PC-3 (cell line): Measurements from ENCODE around the gene KCNG2. TPM values are rescaled to one million over a fixed set of nuclear protein-coding genes. Genes with fewer than 3 reads are reported as not detected.

Experiments
- ATAC-seq: fragments of 200-7000 bp; cut with Tn5 transposase; 2 replicates; pipeline ENCODE4 v1.9.1; 2020; ENCODE audit warnings: mild to moderate bottlenecking, moderate library complexity
- BruUV-seq: library from RNA; stranded (reverse); fragments of 400-500 nt; replicated peaks from 2 replicates; lab custom pipeline; 2021; lab: Mats Ljungman, UMichigan
- CTCF ChIA-PET: fragments of 300-600 bp; sonication (Branson Sonifier 250); formaldehyde crosslinking; loops from one replicate; lab custom pipeline; 2022; ENCODE audit warnings: antibody characterized with exemption; lab: Charles Lee
- POLR2A ChIA-PET: fragments of 300-600 bp; sonication (Branson Sonifier 250); formaldehyde crosslinking; loops from one replicate; lab custom pipeline; 2022; ENCODE audit warnings: antibody characterized with exemption; ENCODE audit not compliant: unreplicated experiment; lab: Charles Lee
- DNase-seq: peaks from one replicate; pipeline ENCODE4 v3.0.0-alpha.2; 2015
- H2AFZ ChIP-seq: fragments of 300-600 bp; sonication (generic); 2 replicates; pipeline ENCODE4 v1.6.0; 2016; ENCODE audit warnings: antibody characterized with exemption, low read length
- H3F3A ChIP-seq: fragments of 300-600 bp; sonication (generic); one replicate; pipeline ENCODE4 v1.6.0; 2017; ENCODE audit warnings: antibody characterized with exemption, low read length, control low read depth, mild to moderate bottlenecking; ENCODE audit not compliant: unreplicated experiment
- H3K27ac ChIP-seq: fragments of 300-600 bp; sonication (generic); 2 replicates; pipeline ENCODE4 v1.5.1; 2016; ENCODE audit warnings: mild to moderate bottlenecking, low read length
- H3K27me3 ChIP-seq: fragments of 300-600 bp; sonication (generic); 2 replicates; pipeline ENCODE4 v1.6.1; 2016; ENCODE audit warnings: low read length, mixed read lengths
- H3K36me3 ChIP-seq: fragments of 300-600 bp; sonication (generic); 2 replicates; pipeline ENCODE4 v1.6.1; 2016; ENCODE audit warnings: low read depth, mixed run types, low read length, mixed read lengths
- H3K4me1 ChIP-seq: fragments of 300-600 bp; sonication (generic); 2 replicates; pipeline ENCODE4 v1.5.1; 2016; ENCODE audit warnings: low read length; ENCODE audit not compliant: insufficient read depth
- H3K4me2 ChIP-seq: fragments of 300-600 bp; sonication (generic); 2 replicates; pipeline ENCODE4 v1.6.0; 2016; ENCODE audit warnings: low read length
- H3K4me3 ChIP-seq: fragments of 300-600 bp; sonication (generic); 2 replicates; pipeline ENCODE4 v1.5.1; 2016; ENCODE audit warnings: mild to moderate bottlenecking, low read length, mixed read lengths
- H3K79me2 ChIP-seq: fragments of 300-600 bp; sonication (generic); 2 replicates; pipeline ENCODE4 v1.6.1; 2017; ENCODE audit warnings: low read length, mixed read lengths
- H3K9ac ChIP-seq: fragments of 300-600 bp; sonication (generic); 2 replicates; pipeline ENCODE4 v1.6.0; 2016; ENCODE audit warnings: mild to moderate bottlenecking, low read length
- H3K9me2 ChIP-seq: fragments of 300-600 bp; sonication (generic); replicated peaks from 2 replicates; pipeline ENCODE4 v1.6.1; 2016; ENCODE audit warnings: mixed run types, low read length, mixed read lengths
- H3K9me3 ChIP-seq: fragments of 300-600 bp; sonication (generic); 2 replicates; pipeline ENCODE4 v1.6.1; 2016; ENCODE audit warnings: low read length, mixed read lengths
- H4K20me1 ChIP-seq: fragments of 300-600 bp; sonication (generic); 2 replicates; pipeline ENCODE4 v1.6.1; 2016; ENCODE audit warnings: low read length, mixed read lengths
- CTCF ChIP-seq: fragments of 300-600 bp; sonication (generic); conservative IDR thresholded peaks from 2 replicates; pipeline ENCODE4 v1.5.1; 2017; ENCODE audit warnings: antibody characterized with exemption, low read depth, mild to moderate bottlenecking, low read length
- EZH2 ChIP-seq: fragments of 300-600 bp; sonication (generic); IDR thresholded peaks from one replicate; pipeline ENCODE4 v1.6.1; 2017; ENCODE audit warnings: antibody characterized with exemption, mild to moderate bottlenecking, low read length; ENCODE audit not compliant: unreplicated experiment
- EZH2phosphoT487 ChIP-seq: fragments of 300-600 bp; sonication (generic); IDR thresholded peaks from 2 replicates; pipeline ENCODE4 v1.6.1; 2018; ENCODE audit warnings: mild to moderate bottlenecking, antibody characterized with exemption, low read length, borderline replicate concordance
- intact Hi-C: fragments of 100-400 bp; cut with micrococcal nuclease; formaldehyde crosslinking; loops from 2 replicates; pipeline ENCODE4 v1.9.0; 2023
- total RNA-seq: library from RNA; depleted of rRNA; stranded (reverse); fragments of >200 nt; gene quantifications from 2 replicates; pipeline ENCODE4 v1.2.3, GENCODE V29; 2014

Gene KCNG2
- total RNA-seq, 1 experiment from 2014 or later: not detected

- Histone ChIP-seq H3F3A (no peaks in the 10 kb centered on the region), H3K27me3 (no peaks in the 10 kb centered on the region), H3K4me3 (no peak overlapping the region), H2AFZ (no peak overlapping the region), H3K4me2 (no peak overlapping the region), H3K79me2 (no peaks in the 10 kb centered on the region), H3K36me3 (peaks cover 9% of the 10 kb centered on the region), H3K9ac (no peak overlapping the region), H4K20me1 (no peaks in the 10 kb centered on the region), H3K9me2 (no peaks in the 10 kb centered on the region), H3K27ac (no peak overlapping the region), H3K9me3 (no peaks in the 10 kb centered on the region), H3K4me1 (no peaks in the 10 kb centered on the region)
- ATAC-seq: no peak
- DNase-seq: no peak
- no TSS peak for BruUV-seq
- intact Hi-C loops: no loop called here
- ChIA-PET POLR2A (no interaction called here), CTCF (no interaction called here)
- no peak for TF ChIP-seq CTCF
- TF ChIP-seq EZH2: no peak
- no peak for TF ChIP-seq EZH2phosphoT487
Observed at GRCh38 chr18:79917853-79918614, 120.3 kb downstream of the KCNG2 start.

DNA sequence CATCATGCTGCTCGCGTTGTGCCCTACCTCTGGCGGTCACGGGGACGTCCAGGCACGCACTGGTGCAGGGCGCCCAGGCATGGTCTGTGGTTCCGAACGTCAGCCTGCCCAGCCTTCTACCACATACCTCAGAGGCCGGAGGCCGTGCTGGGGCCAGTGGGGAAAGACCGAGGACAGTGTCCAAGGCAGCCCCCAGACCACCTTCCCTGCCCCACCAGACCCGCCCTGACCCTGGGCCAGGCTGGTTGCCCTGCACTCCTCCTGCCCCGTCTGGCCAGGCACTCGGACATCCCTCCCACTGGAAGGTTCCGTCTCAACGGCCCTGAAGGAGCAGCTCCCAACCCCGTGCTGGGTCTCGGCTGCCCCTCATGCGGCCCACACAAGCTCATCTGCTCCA lies 120.9 kb downstream of the KCNG2 start:
- Histone ChIP-seq H3K79me2 (no peaks in the 10 kb centered on the region), H3K4me1 (no peaks in the 10 kb centered on the region), H3K9me2 (no peaks in the 10 kb centered on the region), H3K4me3 (no peak overlapping the region), H3F3A (no peaks in the 10 kb centered on the region), H3K9ac (no peak overlapping the region), H3K9me3 (no peaks in the 10 kb centered on the region), H3K27ac (no peak overlapping the region), H3K4me2 (no peak overlapping the region), H3K27me3 (no peaks in the 10 kb centered on the region), H2AFZ (no peak overlapping the region), H4K20me1 (no peaks in the 10 kb centered on the region), H3K36me3 (peaks cover 9% of the 10 kb centered on the region)
- no TSS peak for BruUV-seq
- intact Hi-C loops: no loop called here
- TF ChIP-seq EZH2phosphoT487 (no peak), EZH2 (no peak), CTCF (no peak)
- ChIA-PET POLR2A (no interaction called here), CTCF (no interaction called here)
- DNase-seq (no peak), ATAC-seq (no peak)

DNA sequence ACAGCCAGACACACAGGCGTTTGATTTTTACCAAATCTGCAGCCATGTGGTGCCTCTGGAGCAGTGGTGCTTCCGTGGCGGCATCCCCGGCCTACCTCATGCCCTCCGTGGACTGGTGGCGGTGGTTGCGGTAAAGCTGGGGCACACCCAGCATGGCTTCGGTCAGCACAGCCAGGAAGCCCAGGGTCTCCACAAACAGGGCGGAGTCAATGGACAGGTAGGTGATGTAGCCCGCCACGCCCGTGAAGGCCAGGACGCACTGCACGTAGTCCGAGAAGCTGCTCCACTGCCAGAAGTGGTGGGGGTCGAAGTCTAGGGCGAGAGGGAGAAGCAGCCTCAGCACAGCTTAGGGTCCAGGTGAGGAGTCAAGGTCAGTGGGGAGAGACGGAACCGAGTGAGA lies 121.4 kb downstream of the KCNG2 start:
- DNase-seq: no peak
- intact Hi-C loops: no loop called here
- Histone ChIP-seq H3K27me3 (no peaks in the 10 kb centered on the region), H3K9me3 (no peaks in the 10 kb centered on the region), H3K4me3 (no peak overlapping the region), H3K9me2 (no peaks in the 10 kb centered on the region), H2AFZ (no peak overlapping the region), H4K20me1 (no peaks in the 10 kb centered on the region), H3K9ac (no peak overlapping the region), H3F3A (no peaks in the 10 kb centered on the region), H3K27ac (no peak overlapping the region), H3K36me3 (peaks cover 11% of the 10 kb centered on the region), H3K4me1 (no peaks in the 10 kb centered on the region), H3K4me2 (no peak overlapping the region), H3K79me2 (no peaks in the 10 kb centered on the region)
- BruUV-seq: no TSS peak
- ChIA-PET POLR2A (no interaction called here), CTCF (no interaction called here)
- TF ChIP-seq EZH2phosphoT487 (no peak), EZH2 (no peak), CTCF (no peak)
- no peak for ATAC-seq
